ENCODE data around the gene SCFD2.

The SCFD2 gene

DNA sequence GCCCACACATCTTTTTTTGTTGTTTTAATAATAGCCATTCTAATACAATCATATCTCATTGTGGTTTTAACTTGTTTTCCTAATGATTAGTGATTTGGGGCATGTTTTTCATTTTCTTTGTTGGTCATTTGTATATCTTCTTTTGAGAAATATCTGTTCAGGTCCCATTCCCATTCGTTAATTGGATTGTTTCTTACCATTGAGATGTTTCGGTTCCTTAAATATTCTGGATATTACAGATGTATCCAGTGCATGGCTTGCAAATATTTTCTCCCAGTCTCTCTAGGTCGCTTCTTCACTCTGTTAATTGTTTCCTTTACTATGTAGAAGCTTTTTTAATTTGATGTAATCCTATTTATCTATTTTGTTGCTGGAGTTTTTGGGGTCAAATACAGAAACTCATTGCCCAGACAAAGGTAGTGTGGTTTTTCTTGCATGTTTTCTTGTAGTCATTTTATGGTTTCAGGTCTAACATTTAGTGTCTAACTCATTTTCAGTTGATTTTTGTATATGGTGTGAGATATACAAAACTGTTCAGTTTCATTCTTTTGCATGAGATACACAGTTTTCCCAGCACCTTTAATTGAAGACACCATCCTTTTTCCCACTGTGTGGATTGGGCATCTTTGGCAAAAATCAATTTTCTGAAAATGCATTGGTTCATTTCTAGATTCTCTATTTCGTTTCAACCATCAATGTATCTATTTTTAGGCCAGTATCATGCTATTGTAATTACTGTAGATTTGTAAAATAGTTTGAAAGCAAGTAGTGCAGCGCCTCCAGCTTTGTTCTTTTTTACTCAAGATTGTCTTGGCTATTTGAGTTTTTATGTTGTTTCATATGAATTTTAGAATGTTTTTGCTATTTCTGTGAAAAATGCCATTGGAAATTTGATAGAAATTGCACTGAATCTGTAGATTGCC, 195.9 kb downstream of the SCFD2 start:
- peaks cover 0 to 6% (median 2%) of the 10 kb centered on the region in 4 experiments for H3K36me3 ChIP-seq (ENCODE audit: control insufficient read depth in 4 of 4, insufficient read depth in 4 of 4, low read length in 3 of 4)
- H3K4me3 ChIP-seq (ENCODE audit: control insufficient read depth in 1 of 7, extremely low read depth in 1 of 7, insufficient read depth in 4 of 7, low read depth in 2 of 7, low read length in 6 of 7), result no peak overlapping the region
- H3K9me3 ChIP-seq (ENCODE audit: control extremely low read depth in 1 of 5, control insufficient read depth in 4 of 5, insufficient read depth in 2 of 5, low read depth in 1 of 5, low read length in 4 of 5), result peaks cover 0 to 11% (median 4%) of the 10 kb centered on the region in 5 experiments
- ChIA-PET POLR2A (no interaction called here), CTCF (no interaction called here)
- WGBS (ENCODE audit: insufficient coverage), result no CpG with 5 or more reads among the region's 5 CpGs
- DNase-seq, result no peak
- H3K27me3 ChIP-seq (replicated peaks in 2 of 5; ENCODE audit: control insufficient read depth in 4 of 5, insufficient read depth in 5 of 5, low read length in 4 of 5), result no peaks in the 10 kb centered on the region
- H3K27ac ChIP-seq (ENCODE audit: insufficient read depth in 1 of 2, low read depth in 1 of 2, low read length in 2 of 2, poor library complexity in 1 of 2, severe bottlenecking in 2 of 2), result no peak overlapping the region
- H3K4me1 ChIP-seq (ENCODE audit: control extremely low read depth in 1 of 4, control insufficient read depth in 4 of 4, insufficient read depth in 4 of 4, low read length in 3 of 4), result peaks cover 0 to 7% (median 0%) of the 10 kb centered on the region in 4 experiments

DNA sequence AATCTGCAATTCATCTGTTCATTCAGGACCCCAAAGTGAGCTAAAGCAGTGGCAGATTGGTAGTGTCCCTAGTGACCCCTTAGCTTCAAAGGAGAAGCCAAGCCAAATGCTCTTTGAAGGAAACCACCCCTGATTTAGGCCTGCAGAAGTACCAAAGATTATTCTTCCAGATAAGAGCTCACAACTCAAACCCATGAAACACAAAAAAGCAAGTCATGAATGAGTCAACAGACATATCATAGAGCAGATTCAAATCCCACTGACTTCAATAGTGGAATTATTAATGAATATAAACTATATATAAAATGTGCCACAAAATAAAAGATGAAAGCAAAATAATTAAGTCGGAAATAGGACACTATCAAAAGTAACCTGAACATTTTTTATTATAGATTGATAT, 197.6 kb downstream of the SCFD2 start:
- Histone ChIP-seq H3K27me3 (replicated peaks in 2 of 5; ENCODE audit: control insufficient read depth in 4 of 5, insufficient read depth in 5 of 5, low read length in 4 of 5) (no peaks in the 10 kb centered on the region), H3K4me1 (ENCODE audit: control extremely low read depth in 1 of 4, control insufficient read depth in 4 of 4, insufficient read depth in 4 of 4, low read length in 3 of 4) (peaks cover 0 to 4% (median 0%) of the 10 kb centered on the region in 4 experiments), H3K27ac (ENCODE audit: insufficient read depth in 1 of 2, low read depth in 1 of 2, low read length in 2 of 2, poor library complexity in 1 of 2, severe bottlenecking in 2 of 2) (no peak overlapping the region), H3K4me3 (ENCODE audit: control insufficient read depth in 1 of 7, extremely low read depth in 1 of 7, insufficient read depth in 4 of 7, low read depth in 2 of 7, low read length in 6 of 7) (no peak overlapping the region), H3K9me3 (ENCODE audit: control extremely low read depth in 1 of 5, control insufficient read depth in 4 of 5, insufficient read depth in 2 of 5, low read depth in 1 of 5, low read length in 4 of 5) (peaks cover 0 to 3% (median 1%) of the 10 kb centered on the region in 5 experiments), H3K36me3 (ENCODE audit: control insufficient read depth in 4 of 4, insufficient read depth in 4 of 4, low read length in 3 of 4) (peaks cover 0 to 2% (median 2%) of the 10 kb centered on the region in 4 experiments)
- CTCF ChIA-PET, result interaction anchor here (0.9 kb wide), 1 partner anchor 9 kb away, joined by 4 read pairs; no protein-coding TSS in a partner anchor
- WGBS (ENCODE audit: insufficient coverage), result no CpG with 5 or more reads among the region's 1 CpG
- POLR2A ChIA-PET, result interaction anchor here (0.6 kb wide), 1 partner anchor 20 kb away, joined by 4 read pairs; no protein-coding TSS in a partner anchor
- peak in 2 of 3 donors; percentile 38 to 63 for DNase-seq

DNA sequence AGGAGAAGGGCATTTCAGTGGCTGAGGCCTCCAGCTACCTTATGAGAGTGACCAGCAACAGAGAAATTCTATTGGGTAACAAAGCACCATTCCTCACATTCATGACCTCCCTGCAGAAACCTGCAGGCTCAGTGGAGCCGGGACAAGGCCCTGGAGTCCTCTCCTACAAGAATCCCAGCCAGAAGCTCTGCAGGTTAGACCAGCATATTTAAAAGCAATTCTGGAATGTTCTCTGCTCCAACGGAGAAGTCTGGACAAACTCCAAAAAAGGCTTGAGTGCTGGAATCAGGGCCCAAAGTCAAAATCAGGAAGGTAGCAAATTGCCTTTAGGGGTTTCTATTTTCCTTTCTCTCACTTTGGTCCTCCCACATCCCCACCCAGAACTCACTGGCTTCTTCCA, 202.9 kb downstream of the SCFD2 start:
- CTCF ChIA-PET, result interaction anchor here (0.6 kb wide), 1 partner anchor 34 kb away, joined by 4 read pairs; no protein-coding TSS in a partner anchor
- 100% methylated on average over 2 of the region's 2 CpGs for WGBS (ENCODE audit: insufficient coverage)
- peaks cover 0 to 1% (median 0%) of the 10 kb centered on the region in 4 experiments for H3K4me1 ChIP-seq (ENCODE audit: control extremely low read depth in 1 of 4, control insufficient read depth in 4 of 4, insufficient read depth in 4 of 4, low read length in 3 of 4)

DNA sequence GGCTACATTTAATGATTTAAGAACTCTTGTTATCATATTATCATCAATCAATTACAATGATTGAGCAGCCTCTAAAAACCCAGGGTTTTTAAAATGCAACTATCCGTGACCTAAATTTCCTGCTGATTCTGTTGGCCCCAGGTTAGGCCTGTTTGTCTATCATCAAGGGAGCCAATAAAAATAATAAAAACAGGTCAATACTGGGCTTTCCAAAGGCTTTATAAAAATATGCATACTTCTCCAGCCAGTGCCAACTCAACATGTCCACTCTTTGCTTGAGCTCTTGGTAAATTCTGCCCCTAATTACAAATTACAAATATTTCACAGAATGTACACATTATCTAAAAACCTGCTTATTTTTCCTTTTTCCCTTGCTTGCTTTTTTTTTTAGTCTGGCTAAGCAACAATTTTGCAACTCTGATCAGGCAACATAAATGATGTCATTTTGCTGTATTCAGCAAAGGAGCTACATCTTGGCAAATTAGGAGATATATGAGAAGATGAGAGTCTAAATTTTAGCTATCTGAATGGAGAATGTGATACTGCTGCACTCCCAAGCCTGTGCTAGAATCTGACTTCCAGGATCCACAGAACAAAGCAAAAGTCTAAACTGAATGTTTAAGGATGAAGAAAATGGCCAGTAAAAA, 204.0 kb downstream of the SCFD2 start:
- H3K4me1 ChIP-seq (ENCODE audit: control extremely low read depth in 1 of 4, control insufficient read depth in 4 of 4, insufficient read depth in 4 of 4, low read length in 3 of 4), result no peaks in the 10 kb centered on the region
- 100% methylated on average over 1 of the region's 1 CpG for WGBS (ENCODE audit: insufficient coverage)
- no peak for DNase-seq
- no peak overlapping the region for H3K4me3 ChIP-seq (ENCODE audit: control insufficient read depth in 1 of 7, extremely low read depth in 1 of 7, insufficient read depth in 4 of 7, low read depth in 2 of 7, low read length in 6 of 7)
- POLR2A ChIA-PET, result no interaction called here
- H3K36me3 ChIP-seq (ENCODE audit: control insufficient read depth in 4 of 4, insufficient read depth in 4 of 4, low read length in 3 of 4), result peaks cover 0 to 2% (median 1%) of the 10 kb centered on the region in 4 experiments
- peaks cover 0 to 3% (median 0%) of the 10 kb centered on the region in 5 experiments for H3K9me3 ChIP-seq (ENCODE audit: control extremely low read depth in 1 of 5, control insufficient read depth in 4 of 5, insufficient read depth in 2 of 5, low read depth in 1 of 5, low read length in 4 of 5)
- no peak overlapping the region for H3K27ac ChIP-seq (ENCODE audit: insufficient read depth in 1 of 2, low read depth in 1 of 2, low read length in 2 of 2, poor library complexity in 1 of 2, severe bottlenecking in 2 of 2)
- CTCF ChIA-PET, result interaction anchor here (0.7 to 1.1 kb wide), 2 partner anchors 11 to 14 kb away, joined by 3 read pairs; no protein-coding TSS in a partner anchor
- H3K27me3 ChIP-seq (replicated peaks in 2 of 5; ENCODE audit: control insufficient read depth in 4 of 5, insufficient read depth in 5 of 5, low read length in 4 of 5), result no peaks in the 10 kb centered on the region

More for the DNA sequence above, 202.9 kb downstream of the SCFD2 start:
- no peaks in the 10 kb centered on the region for H3K27me3 ChIP-seq (replicated peaks in 2 of 5; ENCODE audit: control insufficient read depth in 4 of 5, insufficient read depth in 5 of 5, low read length in 4 of 5)
- H3K4me3 ChIP-seq (ENCODE audit: control insufficient read depth in 1 of 7, extremely low read depth in 1 of 7, insufficient read depth in 4 of 7, low read depth in 2 of 7, low read length in 6 of 7), result no peak overlapping the region
- H3K27ac ChIP-seq (ENCODE audit: insufficient read depth in 1 of 2, low read depth in 1 of 2, low read length in 2 of 2, poor library complexity in 1 of 2, severe bottlenecking in 2 of 2), result no peak overlapping the region
- peaks cover 0 to 2% (median 1%) of the 10 kb centered on the region in 4 experiments for H3K36me3 ChIP-seq (ENCODE audit: control insufficient read depth in 4 of 4, insufficient read depth in 4 of 4, low read length in 3 of 4)
- DNase-seq, result no peak
- H3K9me3 ChIP-seq (ENCODE audit: control extremely low read depth in 1 of 5, control insufficient read depth in 4 of 5, insufficient read depth in 2 of 5, low read depth in 1 of 5, low read length in 4 of 5), result peaks cover 0 to 3% (median 0%) of the 10 kb centered on the region in 5 experiments
- POLR2A ChIA-PET, result no interaction called here

DNA sequence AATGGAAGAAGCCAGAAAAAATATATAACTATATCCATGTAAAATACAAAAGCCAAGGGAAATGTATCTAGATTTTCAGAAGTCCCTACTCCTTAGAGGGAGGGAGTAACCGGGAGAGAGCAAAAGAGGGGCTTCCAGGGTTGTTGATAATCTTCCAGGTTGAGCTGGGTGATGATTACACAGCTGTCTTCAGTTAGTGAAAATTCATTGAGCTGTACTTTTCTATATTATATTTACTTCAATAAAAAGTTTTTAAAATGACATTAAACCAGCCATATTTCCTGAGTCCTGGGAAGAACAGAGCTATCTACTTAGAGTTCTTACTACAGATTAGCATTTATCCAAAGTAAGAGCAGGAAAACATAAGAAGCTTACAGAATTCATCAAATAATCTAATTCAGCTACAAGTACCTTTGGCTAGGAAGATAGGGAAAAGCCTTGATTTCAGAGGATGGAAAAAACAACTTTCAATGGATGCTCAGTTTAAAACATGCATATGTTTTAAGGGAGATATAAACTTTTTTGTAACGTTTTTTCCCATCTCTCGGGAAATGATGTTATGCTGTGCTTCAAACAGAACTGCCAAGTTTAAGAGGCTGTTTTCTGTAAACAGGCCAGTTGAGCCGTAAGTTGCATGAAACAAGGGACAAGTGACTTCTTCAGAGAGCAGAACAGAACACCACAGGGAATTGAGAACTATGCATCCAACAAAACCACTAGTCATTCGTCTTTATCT, 204.6 kb downstream of the SCFD2 start:
- peaks cover 0 to 3% (median 0%) of the 10 kb centered on the region in 5 experiments for H3K9me3 ChIP-seq (ENCODE audit: control extremely low read depth in 1 of 5, control insufficient read depth in 4 of 5, insufficient read depth in 2 of 5, low read depth in 1 of 5, low read length in 4 of 5)
- H3K36me3 ChIP-seq (ENCODE audit: control insufficient read depth in 4 of 4, insufficient read depth in 4 of 4, low read length in 3 of 4), result peaks cover 0 to 2% (median 1%) of the 10 kb centered on the region in 4 experiments
- CTCF ChIA-PET, result interaction anchor here (1.1 kb wide), 1 partner anchor 13 kb away, joined by 3 read pairs; no protein-coding TSS in a partner anchor
- POLR2A ChIA-PET, result no interaction called here
- no peaks in the 10 kb centered on the region for H3K27me3 ChIP-seq (replicated peaks in 2 of 5; ENCODE audit: control insufficient read depth in 4 of 5, insufficient read depth in 5 of 5, low read length in 4 of 5)
- H3K4me3 ChIP-seq (ENCODE audit: control insufficient read depth in 1 of 7, extremely low read depth in 1 of 7, insufficient read depth in 4 of 7, low read depth in 2 of 7, low read length in 6 of 7), result no peak overlapping the region
- no peaks in the 10 kb centered on the region for H3K4me1 ChIP-seq (ENCODE audit: control extremely low read depth in 1 of 4, control insufficient read depth in 4 of 4, insufficient read depth in 4 of 4, low read length in 3 of 4)
- 100% methylated on average over 3 of the region's 5 CpGs for WGBS (ENCODE audit: insufficient coverage)
- no peak overlapping the region for H3K27ac ChIP-seq (ENCODE audit: insufficient read depth in 1 of 2, low read depth in 1 of 2, low read length in 2 of 2, poor library complexity in 1 of 2, severe bottlenecking in 2 of 2)
- DNase-seq, result no peak

DNA sequence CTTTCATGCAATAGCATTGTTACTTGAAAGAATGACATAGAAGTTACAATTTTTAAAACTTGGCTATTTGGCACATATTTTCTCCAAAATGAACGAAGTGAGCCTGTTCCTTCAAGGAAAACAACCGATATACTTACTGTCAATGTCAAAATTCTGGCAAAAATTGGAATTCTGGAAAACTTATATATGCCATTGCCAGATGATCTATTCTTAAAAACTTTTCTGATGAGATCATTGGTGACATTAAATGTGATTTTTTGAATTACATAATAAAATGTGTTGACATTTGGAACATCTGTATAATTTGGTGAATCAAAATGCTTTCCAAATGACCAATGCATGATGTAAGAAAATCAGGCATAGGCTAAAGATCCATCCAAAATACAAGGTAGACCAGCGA, 209.0 kb downstream of the SCFD2 start:
- WGBS (ENCODE audit: insufficient coverage), result no CpG with 5 or more reads among the region's 3 CpGs
- DNase-seq, result no peak
- H3K9me3 ChIP-seq (ENCODE audit: control extremely low read depth in 1 of 5, control insufficient read depth in 4 of 5, insufficient read depth in 2 of 5, low read depth in 1 of 5, low read length in 4 of 5), result peaks cover 1 to 15% (median 3%) of the 10 kb centered on the region in 5 experiments
- ChIA-PET CTCF (no interaction called here), POLR2A (interaction anchor here (0.7 kb wide), 1 partner anchor 8 kb away, joined by 3 read pairs; no protein-coding TSS in a partner anchor)
- no peaks in the 10 kb centered on the region for H3K27me3 ChIP-seq (replicated peaks in 2 of 5; ENCODE audit: control insufficient read depth in 4 of 5, insufficient read depth in 5 of 5, low read length in 4 of 5)
- H3K27ac ChIP-seq (ENCODE audit: insufficient read depth in 1 of 2, low read depth in 1 of 2, low read length in 2 of 2, poor library complexity in 1 of 2, severe bottlenecking in 2 of 2), result no peak overlapping the region
- H3K4me1 ChIP-seq (ENCODE audit: control extremely low read depth in 1 of 4, control insufficient read depth in 4 of 4, insufficient read depth in 4 of 4, low read length in 3 of 4), result no peaks in the 10 kb centered on the region
- peaks cover 0 to 13% (median 2%) of the 10 kb centered on the region in 4 experiments for H3K36me3 ChIP-seq (ENCODE audit: control insufficient read depth in 4 of 4, insufficient read depth in 4 of 4, low read length in 3 of 4)
- no peak overlapping the region for H3K4me3 ChIP-seq (ENCODE audit: control insufficient read depth in 1 of 7, extremely low read depth in 1 of 7, insufficient read depth in 4 of 7, low read depth in 2 of 7, low read length in 6 of 7)

Data from common myeloid progenitor, CD34-positive (primary cell).